ENCODE data around the gene SIAH2. TPM values are rescaled to one million over a fixed set of nuclear protein-coding genes. Genes with fewer than 3 reads are reported as not detected.

Gene SIAH2
- polyA plus RNA-seq, 2 donors = 16.3 to 32.4 TPM

DNA sequence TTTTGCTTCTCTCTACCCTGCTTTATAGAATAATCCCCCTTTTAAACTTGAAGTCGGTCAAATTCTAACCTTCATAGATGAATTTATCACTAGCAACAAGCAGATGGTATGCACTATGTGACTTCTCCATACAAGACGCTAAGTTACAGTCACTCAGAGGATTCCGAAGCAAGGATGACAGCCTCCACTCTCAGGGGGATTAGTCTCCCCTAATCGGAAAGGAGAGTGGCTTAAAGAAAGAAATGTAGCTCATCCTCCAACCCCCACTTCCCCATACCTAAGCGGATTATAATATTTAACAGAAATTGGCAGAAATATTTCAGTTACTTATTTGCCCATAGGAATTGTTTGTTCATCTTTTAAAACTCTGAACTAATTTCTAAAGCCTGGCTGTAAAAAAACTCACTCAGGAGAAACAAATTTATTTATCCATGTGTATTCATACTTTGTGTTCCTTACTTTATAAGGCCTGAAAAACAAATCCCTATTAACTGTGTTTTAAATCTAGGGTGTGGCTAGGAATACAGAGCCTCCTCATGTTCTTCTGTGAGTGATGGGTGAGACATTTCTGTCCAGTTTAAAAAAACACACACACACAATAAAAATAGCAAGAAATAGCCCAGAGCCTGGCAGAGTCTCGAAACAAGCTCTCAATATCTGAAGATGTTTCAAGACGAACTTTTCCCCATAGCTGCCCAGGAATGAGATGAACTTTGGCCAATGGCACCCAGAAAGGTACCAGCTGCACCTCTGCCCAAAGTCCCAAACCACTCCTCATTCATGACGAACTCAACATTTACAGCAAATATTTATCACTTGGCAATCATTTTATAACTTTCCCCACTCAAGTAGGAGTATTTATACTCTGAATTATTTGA, 18.7 kb downstream of the SIAH2 start:
- no peak overlapping the region for H3K4me3 ChIP-seq (ENCODE audit: low read depth in 1 of 2, low read length in 2 of 2)
- peaks cover 0 to 12% of the 10 kb centered on the region in 2 donors for H3K36me3 ChIP-seq (ENCODE audit: control insufficient read depth in 2 of 2, insufficient read depth in 2 of 2, low read length in 1 of 2)
- H3K27me3 ChIP-seq (ENCODE audit: control insufficient read depth in 1 of 2, insufficient read depth in 2 of 2, low read length in 2 of 2) = no peaks in the 10 kb centered on the region
- peaks cover 2 to 11% of the 10 kb centered on the region in 2 donors for H3K4me1 ChIP-seq (ENCODE audit: control insufficient read depth in 2 of 2, insufficient read depth in 2 of 2, low read length in 1 of 2)
- peaks cover 0 to 3% of the 10 kb centered on the region in 2 donors for H3K9me3 ChIP-seq (ENCODE audit: control insufficient read depth in 2 of 2, insufficient read depth in 1 of 2, low read depth in 1 of 2, low read length in 1 of 2)
- peak overlapping the region; percentile 70 to 84 for H3K27ac ChIP-seq (ENCODE audit: low read depth in 2 of 2, low read length in 1 of 2)
- 49 to 54% methylated on average over 8 of the region's 8 CpGs for WGBS, 2 donors

DNA sequence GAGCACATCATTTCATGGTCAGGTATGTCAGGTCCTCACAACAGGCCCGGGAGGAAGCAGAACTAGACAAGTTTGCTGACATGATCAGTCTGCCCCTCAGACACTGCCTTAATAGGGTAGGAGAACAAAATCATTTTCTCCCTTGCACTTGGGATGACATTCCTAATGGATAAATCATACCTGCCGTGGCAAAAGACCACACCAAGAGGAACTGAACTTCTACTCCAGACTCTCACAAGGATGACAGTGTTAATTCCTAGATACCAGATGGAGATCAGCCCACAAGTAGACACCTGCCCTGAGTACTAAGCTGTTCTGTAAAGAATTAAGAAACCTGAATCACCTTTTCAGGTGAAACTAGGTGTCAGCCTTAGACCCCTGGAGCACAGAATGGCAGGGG, 19.5 kb downstream of the SIAH2 start:
- Histone ChIP-seq H3K4me1 (ENCODE audit: control insufficient read depth in 2 of 2, insufficient read depth in 2 of 2, low read length in 1 of 2) (peaks cover 0 to 11% of the 10 kb centered on the region in 2 donors), H3K4me3 (ENCODE audit: low read depth in 1 of 2, low read length in 2 of 2) (no peak overlapping the region), H3K27me3 (ENCODE audit: control insufficient read depth in 1 of 2, insufficient read depth in 2 of 2, low read length in 2 of 2) (no peaks in the 10 kb centered on the region), H3K9me3 (ENCODE audit: control insufficient read depth in 2 of 2, insufficient read depth in 1 of 2, low read depth in 1 of 2, low read length in 1 of 2) (peaks cover 0 to 3% of the 10 kb centered on the region in 2 donors), H3K36me3 (ENCODE audit: control insufficient read depth in 2 of 2, insufficient read depth in 2 of 2, low read length in 1 of 2) (peaks cover 0 to 12% of the 10 kb centered on the region in 2 donors), H3K27ac (ENCODE audit: low read depth in 2 of 2, low read length in 1 of 2) (peak overlapping the region; percentile 70 to 82)
- WGBS, 2 donors = 36 to 45% methylated on average over 2 of the region's 2 CpGs

- H3K27ac ChIP-seq (ENCODE audit: low read depth in 2 of 2, low read length in 1 of 2) = no peak overlapping the region
Measured at GRCh38 chr3:150742679-150743078, 20.3 kb downstream of the SIAH2 start.

DNA sequence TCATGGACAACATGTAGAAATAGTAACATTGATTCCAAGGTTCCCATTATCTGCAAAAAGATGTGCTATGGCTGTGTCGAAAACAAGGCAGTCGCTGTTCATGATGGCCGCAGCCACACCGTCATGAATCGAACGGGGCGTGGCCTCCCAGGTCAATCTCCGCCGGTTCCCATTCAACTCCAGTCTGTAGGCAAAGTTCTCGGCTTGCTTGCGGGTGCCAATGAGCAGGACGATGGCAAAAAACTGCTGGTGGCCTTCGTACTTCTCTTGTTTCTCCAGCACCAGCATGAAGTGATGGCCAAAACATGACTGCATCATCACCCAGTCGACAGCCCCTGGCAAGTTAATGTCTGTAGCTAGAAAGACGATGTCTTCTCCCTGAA, 20.8 kb downstream of the SIAH2 start:
- peaks cover 0 to 14% of the 10 kb centered on the region in 2 donors for H3K4me1 ChIP-seq (ENCODE audit: control insufficient read depth in 2 of 2, insufficient read depth in 2 of 2, low read length in 1 of 2)
- H3K27me3 ChIP-seq (ENCODE audit: control insufficient read depth in 1 of 2, insufficient read depth in 2 of 2, low read length in 2 of 2) = no peaks in the 10 kb centered on the region
- H3K36me3 ChIP-seq (ENCODE audit: control insufficient read depth in 2 of 2, insufficient read depth in 2 of 2, low read length in 1 of 2) = peaks cover 0 to 12% of the 10 kb centered on the region in 2 donors
- H3K4me3 ChIP-seq (ENCODE audit: low read depth in 1 of 2, low read length in 2 of 2) = no peak overlapping the region
- H3K27ac ChIP-seq (ENCODE audit: low read depth in 2 of 2, low read length in 1 of 2) = no peak overlapping the region
- peaks cover 0 to 3% of the 10 kb centered on the region in 2 donors for H3K9me3 ChIP-seq (ENCODE audit: control insufficient read depth in 2 of 2, insufficient read depth in 1 of 2, low read depth in 1 of 2, low read length in 1 of 2)
- 97% methylated on average over 15 of the region's 15 CpGs for WGBS, 2 donors

More at GRCh38 chr3:150742679-150743078, 20.3 kb downstream of the SIAH2 start:
- Histone ChIP-seq H3K4me3 (ENCODE audit: low read depth in 1 of 2, low read length in 2 of 2) (no peak overlapping the region), H3K4me1 (ENCODE audit: control insufficient read depth in 2 of 2, insufficient read depth in 2 of 2, low read length in 1 of 2) (peaks cover 0 to 11% of the 10 kb centered on the region in 2 donors), H3K36me3 (ENCODE audit: control insufficient read depth in 2 of 2, insufficient read depth in 2 of 2, low read length in 1 of 2) (peaks cover 0 to 12% of the 10 kb centered on the region in 2 donors), H3K9me3 (ENCODE audit: control insufficient read depth in 2 of 2, insufficient read depth in 1 of 2, low read depth in 1 of 2, low read length in 1 of 2) (peaks cover 0 to 3% of the 10 kb centered on the region in 2 donors), H3K27me3 (ENCODE audit: control insufficient read depth in 1 of 2, insufficient read depth in 2 of 2, low read length in 2 of 2) (no peaks in the 10 kb centered on the region)
- 90 to 94% methylated on average over 4 of the region's 4 CpGs for WGBS, 2 donors

DNA sequence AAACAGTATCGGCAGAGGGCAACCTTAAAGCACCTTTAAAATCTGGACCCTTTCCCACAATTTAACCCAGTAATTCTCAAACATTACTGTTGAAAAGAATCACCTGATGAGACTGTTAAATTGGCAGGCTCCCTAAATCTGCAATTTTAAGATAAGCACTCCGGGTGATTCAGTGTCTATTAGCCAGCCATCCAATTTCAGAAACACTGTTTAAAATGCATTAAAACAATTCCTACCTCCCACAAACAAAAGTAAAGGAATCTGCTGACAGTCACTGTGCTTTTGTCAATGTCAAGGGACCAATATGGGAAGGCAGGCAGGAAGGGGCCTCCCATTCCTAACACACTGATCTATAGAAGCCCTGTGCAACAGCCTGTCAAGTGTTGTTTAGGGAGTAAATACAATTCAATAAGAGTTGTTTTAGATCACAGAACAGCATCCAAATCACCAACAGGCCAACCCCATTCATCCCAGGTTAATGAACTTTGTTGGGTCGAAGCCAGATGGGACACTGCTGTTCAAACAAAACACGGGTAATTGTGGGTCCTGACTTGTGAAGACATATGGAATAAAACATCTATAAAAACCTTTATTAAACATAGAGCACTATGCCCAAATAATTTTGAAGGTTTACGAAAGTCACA, 21.4 kb downstream of the SIAH2 start:
- no peak overlapping the region for H3K27ac ChIP-seq (ENCODE audit: low read depth in 2 of 2, low read length in 1 of 2)
- peaks cover 0 to 14% of the 10 kb centered on the region in 2 donors for H3K4me1 ChIP-seq (ENCODE audit: control insufficient read depth in 2 of 2, insufficient read depth in 2 of 2, low read length in 1 of 2)
- H3K9me3 ChIP-seq (ENCODE audit: control insufficient read depth in 2 of 2, insufficient read depth in 1 of 2, low read depth in 1 of 2, low read length in 1 of 2) = peaks cover 0 to 3% of the 10 kb centered on the region in 2 donors
- peaks cover 0 to 12% of the 10 kb centered on the region in 2 donors for H3K36me3 ChIP-seq (ENCODE audit: control insufficient read depth in 2 of 2, insufficient read depth in 2 of 2, low read length in 1 of 2)
- no peak overlapping the region for H3K4me3 ChIP-seq (ENCODE audit: low read depth in 1 of 2, low read length in 2 of 2)
- 57 to 66% methylated on average over 5 of the region's 5 CpGs for WGBS, 2 donors
- H3K27me3 ChIP-seq (ENCODE audit: control insufficient read depth in 1 of 2, insufficient read depth in 2 of 2, low read length in 2 of 2) = no peaks in the 10 kb centered on the region

GRCh38 chr3:150740733-150741496, 22.1 kb downstream of the SIAH2 start:
- peaks cover 0 to 16% of the 10 kb centered on the region in 2 donors for H3K4me1 ChIP-seq (ENCODE audit: control insufficient read depth in 2 of 2, insufficient read depth in 2 of 2, low read length in 1 of 2)
- peaks cover 0 to 12% of the 10 kb centered on the region in 2 donors for H3K36me3 ChIP-seq (ENCODE audit: control insufficient read depth in 2 of 2, insufficient read depth in 2 of 2, low read length in 1 of 2)
- 77 to 85% methylated on average over 12 of the region's 12 CpGs for WGBS, 2 donors
- peaks cover 0 to 3% of the 10 kb centered on the region in 2 donors for H3K9me3 ChIP-seq (ENCODE audit: control insufficient read depth in 2 of 2, insufficient read depth in 1 of 2, low read depth in 1 of 2, low read length in 1 of 2)
- H3K27ac ChIP-seq (ENCODE audit: low read depth in 2 of 2, low read length in 1 of 2) = no peak overlapping the region
- no peak overlapping the region for H3K4me3 ChIP-seq (ENCODE audit: low read depth in 1 of 2, low read length in 2 of 2)
- no peaks in the 10 kb centered on the region for H3K27me3 ChIP-seq (ENCODE audit: control insufficient read depth in 1 of 2, insufficient read depth in 2 of 2, low read length in 2 of 2)

GRCh38 chr3:150739877-150740645, 22.9 kb downstream of the SIAH2 start:
- Histone ChIP-seq H3K9me3 (ENCODE audit: control insufficient read depth in 2 of 2, insufficient read depth in 1 of 2, low read depth in 1 of 2, low read length in 1 of 2) (peaks cover 0 to 3% of the 10 kb centered on the region in 2 donors), H3K4me3 (ENCODE audit: low read depth in 1 of 2, low read length in 2 of 2) (no peak overlapping the region), H3K4me1 (ENCODE audit: control insufficient read depth in 2 of 2, insufficient read depth in 2 of 2, low read length in 1 of 2) (peaks cover 0 to 20% of the 10 kb centered on the region in 2 donors), H3K27me3 (ENCODE audit: control insufficient read depth in 1 of 2, insufficient read depth in 2 of 2, low read length in 2 of 2) (no peaks in the 10 kb centered on the region), H3K27ac (ENCODE audit: low read depth in 2 of 2, low read length in 1 of 2) (peak overlapping the region in 1 of 2 donors; percentile 14), H3K36me3 (ENCODE audit: control insufficient read depth in 2 of 2, insufficient read depth in 2 of 2, low read length in 1 of 2) (peaks cover 0 to 12% of the 10 kb centered on the region in 2 donors)
- WGBS, 2 donors = 71 to 81% methylated on average over 8 of the region's 8 CpGs

DNA sequence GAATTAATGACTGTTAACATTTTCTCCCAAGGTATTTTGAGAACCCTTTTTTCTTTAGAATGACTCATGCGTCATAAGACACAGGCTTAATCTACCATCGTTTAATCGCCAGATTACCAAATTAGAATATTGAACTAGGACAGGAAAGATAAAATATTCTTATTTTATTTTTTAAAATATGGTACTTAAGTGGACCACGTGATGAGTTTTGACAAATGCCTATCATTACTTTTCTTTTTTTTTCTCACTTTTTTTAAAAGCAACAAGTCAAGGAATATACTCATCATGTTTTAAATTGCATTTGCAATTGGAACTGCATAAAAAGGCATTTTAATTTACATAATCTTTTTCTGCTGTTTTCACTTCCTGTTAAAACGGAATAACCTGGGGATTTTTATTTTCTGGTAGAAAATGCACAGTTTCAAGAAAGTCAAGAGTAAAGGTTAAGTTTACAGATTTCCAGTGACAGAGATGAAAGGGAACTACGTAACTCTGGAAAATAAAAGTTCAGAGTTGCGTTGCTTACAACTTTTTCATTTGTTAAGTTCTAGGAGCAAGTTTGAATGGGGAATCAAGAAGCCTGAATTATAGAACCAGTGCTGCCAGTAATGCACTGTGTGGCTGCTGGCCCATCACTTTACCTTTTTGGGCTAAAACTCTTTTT, 23.6 kb downstream of the SIAH2 start:
- Histone ChIP-seq H3K36me3 (ENCODE audit: control insufficient read depth in 2 of 2, insufficient read depth in 2 of 2, low read length in 1 of 2) (peaks cover 0 to 12% of the 10 kb centered on the region in 2 donors), H3K27ac (ENCODE audit: low read depth in 2 of 2, low read length in 1 of 2) (no peak overlapping the region), H3K4me3 (ENCODE audit: low read depth in 1 of 2, low read length in 2 of 2) (no peak overlapping the region), H3K27me3 (ENCODE audit: control insufficient read depth in 1 of 2, insufficient read depth in 2 of 2, low read length in 2 of 2) (no peaks in the 10 kb centered on the region), H3K9me3 (ENCODE audit: control insufficient read depth in 2 of 2, insufficient read depth in 1 of 2, low read depth in 1 of 2, low read length in 1 of 2) (peaks cover 0 to 3% of the 10 kb centered on the region in 2 donors), H3K4me1 (ENCODE audit: control insufficient read depth in 2 of 2, insufficient read depth in 2 of 2, low read length in 1 of 2) (peaks cover 0 to 23% of the 10 kb centered on the region in 2 donors)
- 63 to 64% methylated on average over 7 of the region's 7 CpGs for WGBS, 2 donors

Measured in esophagus (tissue), 2 donors.